Gastroesophageal sphincter (tissue), 4 donors: ENCODE data around the gene NBAS. TPM values are rescaled to one million over a fixed set of nuclear protein-coding genes. Genes with fewer than 3 reads are reported as not detected.

Experiments used
- ATAC-seq: fragments of 150-250 bp; one replicate; pipeline ENCODE4 v1.9.1; 2016; ENCODE audit warnings: mild to moderate bottlenecking, moderate library complexity
- H3K27ac ChIP-seq, 4 donors: fragments of 200-600 bp; sonication (generic) in 3 of 4; 1 replicate in 3 of 4; 2 replicates in 1 of 4; pipeline ENCODE4 v1.5.1; 2016 to 2019
- H3K27me3 ChIP-seq: fragments of 200-600 bp; sonication (generic); one replicate; pipeline ENCODE4 v1.5.1; 2019
- H3K36me3 ChIP-seq, 2 donors: fragments of 200-600 bp; sonication (generic); one replicate each; pipeline ENCODE4 v1.5.1; 2019; ENCODE audit warnings: control low read depth in 1 of 2
- H3K4me1 ChIP-seq, 3 donors: fragments of 200-600 bp; sonication (generic); 1 replicate in 2 of 3; 2 replicates in 1 of 3; pipeline ENCODE4 v1.5.1; 2016 to 2019; ENCODE audit warnings: control low read depth in 2 of 3
- H3K4me3 ChIP-seq, 2 donors: fragments of 200-600 bp; sonication (generic); one replicate each; pipeline ENCODE4 v1.5.1; 2019; ENCODE audit warnings: mild to moderate bottlenecking in 1 of 2, moderate library complexity in 1 of 2
- H3K9me3 ChIP-seq, 3 donors: fragments of 200-600 bp; sonication (generic); one replicate each; pipeline ENCODE4 v1.5.1; 2017 to 2019; ENCODE audit warnings: control low read depth in 2 of 3
- EP300 ChIP-seq: sonication (generic); formaldehyde crosslinking; IDR thresholded peaks from one replicate; pipeline ENCODE4 v1.6.1; 2017; ENCODE audit warnings: antibody characterized with exemption, mild to moderate bottlenecking
- POLR2A ChIP-seq, 2 donors: fragments of 450-650 bp; IDR thresholded peaks; one replicate each; pipeline ENCODE4 v1.6.1; 2017; ENCODE audit warnings: antibody characterized with exemption in 2 of 2, mild to moderate bottlenecking in 2 of 2, moderate library complexity in 1 of 2
- POLR2AphosphoS5 ChIP-seq: sonication (generic); formaldehyde crosslinking; IDR thresholded peaks from one replicate; pipeline ENCODE4 v1.6.1; 2017; ENCODE audit warnings: antibody characterized with exemption
- WGBS, 2 donors: methylation state at CpG; one replicate each; pipeline ENCODE4 v1.1.5; 2018; ENCODE audit warnings: low coverage in 1 of 2; 5-methylcytosine and 5-hydroxymethylcytosine counted together
- total RNA-seq, 4 donors: library from RNA; depleted of rRNA; stranded (reverse); fragments of >200 nt; gene quantifications; one replicate each; pipeline ENCODE4 v1.1.0, GENCODE V29; 2016
- TF ChIP-seq, protein P1 (sequence below), 4 experiments: fragments of 200-600 bp in 2 of 4; fragments of 450-650 bp in 2 of 4; sonication (generic) in 1 of 4; IDR thresholded peaks; one replicate each; pipeline ENCODE4 v1.5.1; 2017 to 2019; ENCODE audit warnings: antibody characterized with exemption in 4 of 4, mild to moderate bottlenecking in 2 of 4, moderate library complexity in 2 of 4

The NBAS gene
- total RNA-seq, 4 donors from 2014 or later = 34.9 to 50.9 (median 40.4) TPM

- WGBS, 2 donors = 88 to 89% methylated on average over 1 of the region's 1 CpG
- H3K27ac ChIP-seq = no peak overlapping the region
- H3K36me3 ChIP-seq = peaks cover 0 to 16% of the 10 kb centered on the region in 2 donors
- no peaks in the 10 kb centered on the region for H3K9me3 ChIP-seq
- no peaks in the 10 kb centered on the region for H3K27me3 ChIP-seq
- H3K4me3 ChIP-seq = no peak overlapping the region
- no peak for ATAC-seq
- TF ChIP-seq, protein P1, sequence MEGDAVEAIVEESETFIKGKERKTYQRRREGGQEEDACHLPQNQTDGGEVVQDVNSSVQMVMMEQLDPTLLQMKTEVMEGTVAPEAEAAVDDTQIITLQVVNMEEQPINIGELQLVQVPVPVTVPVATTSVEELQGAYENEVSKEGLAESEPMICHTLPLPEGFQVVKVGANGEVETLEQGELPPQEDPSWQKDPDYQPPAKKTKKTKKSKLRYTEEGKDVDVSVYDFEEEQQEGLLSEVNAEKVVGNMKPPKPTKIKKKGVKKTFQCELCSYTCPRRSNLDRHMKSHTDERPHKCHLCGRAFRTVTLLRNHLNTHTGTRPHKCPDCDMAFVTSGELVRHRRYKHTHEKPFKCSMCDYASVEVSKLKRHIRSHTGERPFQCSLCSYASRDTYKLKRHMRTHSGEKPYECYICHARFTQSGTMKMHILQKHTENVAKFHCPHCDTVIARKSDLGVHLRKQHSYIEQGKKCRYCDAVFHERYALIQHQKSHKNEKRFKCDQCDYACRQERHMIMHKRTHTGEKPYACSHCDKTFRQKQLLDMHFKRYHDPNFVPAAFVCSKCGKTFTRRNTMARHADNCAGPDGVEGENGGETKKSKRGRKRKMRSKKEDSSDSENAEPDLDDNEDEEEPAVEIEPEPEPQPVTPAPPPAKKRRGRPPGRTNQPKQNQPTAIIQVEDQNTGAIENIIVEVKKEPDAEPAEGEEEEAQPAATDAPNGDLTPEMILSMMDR (IDR thresholded peaks at IDR 0.05) = no peak
- no peak for TF ChIP-seq EP300
- no peak for TF ChIP-seq POLR2AphosphoS5
- TF ChIP-seq POLR2A (IDR thresholded peaks at IDR 0.05) = no peak
- no peaks in the 10 kb centered on the region for H3K4me1 ChIP-seq
Measured at GRCh38 chr2:15201009-15201408, 360.1 kb downstream of the NBAS start.

DNA sequence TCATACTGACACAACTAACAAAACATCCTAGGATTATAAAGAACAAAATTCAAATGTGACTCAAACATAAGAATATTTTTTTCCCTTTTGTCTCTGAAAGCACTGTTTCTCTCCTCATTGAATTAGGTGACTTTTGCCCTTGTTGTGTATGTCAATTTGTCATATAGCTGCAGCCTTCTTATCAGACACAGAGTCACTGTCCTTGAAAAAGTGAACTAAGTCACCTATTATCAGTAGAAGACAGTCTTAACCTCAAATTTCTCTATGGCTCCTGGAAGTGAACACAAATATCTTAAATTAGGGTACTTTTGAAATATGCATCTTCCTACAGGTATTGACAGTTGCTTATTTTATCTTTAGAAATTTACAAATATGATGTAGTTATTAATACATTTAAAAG lies 360.6 kb downstream of the NBAS start:
- TF ChIP-seq, protein P1 (IDR thresholded peaks at IDR 0.05) = no peak
- no peak for TF ChIP-seq POLR2A (IDR thresholded peaks at IDR 0.05)
- no peak for TF ChIP-seq EP300
- TF ChIP-seq POLR2AphosphoS5 = no peak
- H3K9me3 ChIP-seq = no peaks in the 10 kb centered on the region

DNA sequence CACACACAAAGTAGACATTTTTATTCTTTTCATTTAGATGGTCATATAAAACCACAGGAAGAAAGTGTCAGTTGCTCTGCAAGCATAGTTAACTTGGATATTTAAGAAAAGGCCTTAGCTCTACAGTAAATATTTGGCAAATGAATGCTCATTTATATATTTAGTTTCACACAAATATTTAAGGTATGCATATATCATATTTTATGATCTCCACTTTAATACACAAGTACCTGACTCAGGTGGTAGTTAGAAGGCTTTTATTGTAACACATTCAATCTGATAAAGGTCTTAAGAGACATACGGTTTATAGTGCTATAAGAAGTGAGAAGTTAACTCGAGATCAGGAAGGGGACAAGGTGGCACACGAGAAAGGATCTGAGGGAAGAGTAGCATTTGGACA lies 363.1 kb downstream of the NBAS start:
- Histone ChIP-seq H3K27me3 (no peaks in the 10 kb centered on the region), H3K36me3 (peaks cover 0 to 6% of the 10 kb centered on the region in 2 donors), H3K4me1 (no peaks in the 10 kb centered on the region), H3K27ac (no peak overlapping the region), H3K9me3 (no peaks in the 10 kb centered on the region), H3K4me3 (no peak overlapping the region)
- WGBS, 2 donors = 73 to 75% methylated on average over 3 of the region's 3 CpGs
- TF ChIP-seq POLR2AphosphoS5 (no peak), EP300 (no peak), POLR2A (IDR thresholded peaks at IDR 0.05) (no peak)
- TF ChIP-seq, protein P1 (IDR thresholded peaks at IDR 0.05) = no peak
- no peak for ATAC-seq

More for the DNA sequence above, 360.6 kb downstream of the NBAS start:
- ATAC-seq = no peak
- H3K27me3 ChIP-seq = no peaks in the 10 kb centered on the region
- H3K4me1 ChIP-seq = no peaks in the 10 kb centered on the region
- no peak overlapping the region for H3K4me3 ChIP-seq
- peaks cover 0 to 12% of the 10 kb centered on the region in 2 donors for H3K36me3 ChIP-seq
- H3K27ac ChIP-seq = no peak overlapping the region

- no peak for ATAC-seq
- H3K27ac ChIP-seq = no peak overlapping the region
- no peaks in the 10 kb centered on the region for H3K27me3 ChIP-seq
- H3K9me3 ChIP-seq = no peaks in the 10 kb centered on the region
- 75 to 85% methylated on average over 4 of the region's 4 CpGs for WGBS, 2 donors
- TF ChIP-seq POLR2A (IDR thresholded peaks at IDR 0.05) (no peak), EP300 (no peak), POLR2AphosphoS5 (no peak)
- TF ChIP-seq, protein P1 (IDR thresholded peaks at IDR 0.05) = no peak
- H3K4me3 ChIP-seq = no peak overlapping the region
- peaks cover 0 to 6% of the 10 kb centered on the region in 2 donors for H3K36me3 ChIP-seq
- no peaks in the 10 kb centered on the region for H3K4me1 ChIP-seq
Measured at GRCh38 chr2:15195813-15196212, 365.3 kb downstream of the NBAS start.

DNA sequence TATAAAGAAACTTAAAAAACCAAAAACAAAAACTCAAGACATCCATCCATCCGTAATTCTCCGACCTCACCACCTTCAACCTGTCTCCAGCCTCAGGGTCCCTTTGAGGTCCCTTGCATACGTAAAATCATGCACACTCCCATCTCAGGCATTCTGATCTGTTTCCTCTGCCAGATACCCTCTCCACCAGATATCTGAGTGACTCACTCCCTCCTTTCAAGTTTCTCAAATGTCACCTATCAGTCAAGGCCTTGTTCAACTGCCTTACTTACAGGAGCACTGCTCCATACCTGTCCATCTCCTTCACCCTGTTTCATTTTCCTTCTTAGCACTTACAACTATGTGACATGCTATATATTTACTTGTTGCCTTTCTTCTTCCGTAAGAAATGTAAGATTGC lies 369.3 kb downstream of the NBAS start:
- peaks cover 0 to 20% of the 10 kb centered on the region in 2 donors for H3K36me3 ChIP-seq
- 94% methylated on average over 4 of the region's 4 CpGs for WGBS, 2 donors
- H3K9me3 ChIP-seq = no peaks in the 10 kb centered on the region
- no peak for ATAC-seq
- no peak overlapping the region for H3K27ac ChIP-seq
- no peaks in the 10 kb centered on the region for H3K27me3 ChIP-seq
- no peak for TF ChIP-seq POLR2A (IDR thresholded peaks at IDR 0.05)
- TF ChIP-seq, protein P1 (IDR thresholded peaks at IDR 0.05) = no peak
- H3K4me1 ChIP-seq = no peaks in the 10 kb centered on the region
- no peak overlapping the region for H3K4me3 ChIP-seq
